GM21360 (cell line): ENCODE data around the gene ELOVL6.

Experiments used
- ATAC-seq: cut with Tn5 transposase; IDR thresholded peaks from one replicate; pipeline ENCODE4 v1.9.1; 2021; ENCODE audit warnings: mild to moderate bottlenecking, moderate library complexity; ENCODE audit not compliant: unreplicated experiment

The ELOVL6 gene

GRCh38 chr4:110129544-110129943 is 68.9 kb downstream of the ELOVL6 start:
- no peak for ATAC-seq

- ATAC-seq: no peak
These were observed 69.9 kb downstream of the ELOVL6 start for GRCh38 chr4:110128472-110128919.

GRCh38 chr4:110128029-110128428 is 70.4 kb downstream of the ELOVL6 start:
- ATAC-seq: no peak

GRCh38 chr4:110124711-110125110 is 73.7 kb downstream of the ELOVL6 start:
- ATAC-seq: no peak

- ATAC-seq: no peak
These were observed 76.2 kb downstream of the ELOVL6 start for GRCh38 chr4:110122201-110122600.

GRCh38 chr4:110120506-110120905 is 77.9 kb downstream of the ELOVL6 start:
- no peak for ATAC-seq

GRCh38 chr4:110119880-110120279 is 78.5 kb downstream of the ELOVL6 start:
- no peak for ATAC-seq

GRCh38 chr4:110119337-110119736 is 79.1 kb downstream of the ELOVL6 start:
- ATAC-seq: peak; percentile 64

- ATAC-seq: no peak
These were observed 86.4 kb downstream of the ELOVL6 start for GRCh38 chr4:110112056-110112455.

GRCh38 chr4:110109455-110109854 is 89.0 kb downstream of the ELOVL6 start:
- ATAC-seq: no peak

GRCh38 chr4:110108960-110109359 is 89.5 kb downstream of the ELOVL6 start:
- no peak for ATAC-seq

- peak; percentile 95 for ATAC-seq
These were observed 90.0 kb downstream of the ELOVL6 start for GRCh38 chr4:110108422-110108821.

GRCh38 chr4:110107866-110108265 is 90.5 kb downstream of the ELOVL6 start:
- ATAC-seq: no peak

- ATAC-seq: peak; percentile 72
These were observed 91.5 kb downstream of the ELOVL6 start for GRCh38 chr4:110106931-110107296.

- no peak for ATAC-seq
These were observed 93.8 kb downstream of the ELOVL6 start for GRCh38 chr4:110104661-110105060.

- ATAC-seq: no peak
These were observed 98.8 kb downstream of the ELOVL6 start for GRCh38 chr4:110099638-110100037.

- no peak for ATAC-seq
These were observed 102.0 kb downstream of the ELOVL6 start for GRCh38 chr4:110096405-110096804.

GRCh38 chr4:110092646-110093045 is 105.8 kb downstream of the ELOVL6 start:
- no peak for ATAC-seq

- ATAC-seq: no peak
These were observed 106.8 kb downstream of the ELOVL6 start for GRCh38 chr4:110091434-110092140.

GRCh38 chr4:110088670-110089069 is 109.7 kb downstream of the ELOVL6 start:
- ATAC-seq: peak; percentile 75

- ATAC-seq: no peak
These were observed 111.2 kb downstream of the ELOVL6 start for GRCh38 chr4:110087070-110087708.

- no peak for ATAC-seq
These were observed 113.3 kb downstream of the ELOVL6 start for GRCh38 chr4:110085131-110085530.

- no peak for ATAC-seq
These were observed 114.3 kb downstream of the ELOVL6 start for GRCh38 chr4:110084154-110084553.
